Astrocyte (in vitro differentiated cells and primary cell): ENCODE data around the gene TTLL8. TPM values are rescaled to one million over a fixed set of nuclear protein-coding genes. Genes with fewer than 3 reads are reported as not detected.

Experiments
- DNase-seq: peaks from one replicate; pipeline ENCODE4 v3.0.0-alpha.2; 2010; ENCODE audit warnings: low read depth
- FAIRE-seq: peaks from 2 replicates; lab custom pipeline; 2011; peaks lifted over from hg19 to GRCh38; lab: Jason Lieb, UNC
- H2AFZ ChIP-seq: 2 replicates; pipeline ENCODE4 v1.6.0; 2012; ENCODE audit warnings: low read depth, low read length, inconsistent platforms
- H3K27ac ChIP-seq: 2 replicates; pipeline ENCODE4 v1.5.1; 2011; ENCODE audit warnings: low read depth, low read length, inconsistent platforms
- H3K27me3 ChIP-seq: 2 replicates; pipeline ENCODE4 v1.6.0; 2011; ENCODE audit warnings: low read length, inconsistent platforms; ENCODE audit not compliant: insufficient read depth
- H3K36me3 ChIP-seq: 2 replicates; pipeline ENCODE4 v1.5.1; 2011; ENCODE audit warnings: low read length, inconsistent platforms; ENCODE audit not compliant: insufficient read depth
- H3K4me1 ChIP-seq: 2 replicates; pipeline ENCODE4 v1.5.1; 2011; ENCODE audit warnings: low read length, inconsistent platforms; ENCODE audit not compliant: insufficient read depth
- H3K4me2 ChIP-seq: 2 replicates; pipeline ENCODE4 v1.6.0; 2012; ENCODE audit warnings: low read length, inconsistent platforms
- H3K4me3 ChIP-seq: 2 replicates; pipeline ENCODE4 v1.5.1; 2011; ENCODE audit warnings: low read depth, mild to moderate bottlenecking, low read length, inconsistent platforms; ENCODE audit not compliant: insufficient read depth
- H3K79me2 ChIP-seq: 2 replicates; pipeline ENCODE4 v1.6.0; 2012; ENCODE audit warnings: mild to moderate bottlenecking, low read length, inconsistent platforms; ENCODE audit not compliant: insufficient read depth
- H3K9ac ChIP-seq: 2 replicates; pipeline ENCODE4 v1.6.0; 2012; ENCODE audit warnings: mild to moderate bottlenecking, low read length, inconsistent platforms
- H3K9me3 ChIP-seq: 2 replicates; pipeline ENCODE4 v1.5.1; 2012; ENCODE audit warnings: low read depth, mild to moderate bottlenecking, low read length, inconsistent platforms; ENCODE audit not compliant: insufficient read depth
- H4K20me1 ChIP-seq: 2 replicates; pipeline ENCODE4 v1.6.0; 2012; ENCODE audit warnings: low read length, inconsistent platforms; ENCODE audit not compliant: insufficient read depth
- H3K27ac Mint-ChIP-seq: one replicate; pipeline ENCODE4 v1.8.0; 2021; ENCODE audit warnings: mild to moderate bottlenecking, mixed read lengths; ENCODE audit not compliant: unreplicated experiment
- H3K27me3 Mint-ChIP-seq: one replicate; pipeline ENCODE4 v1.8.0; 2021; ENCODE audit warnings: low read depth, mixed read lengths; ENCODE audit not compliant: unreplicated experiment
- H3K36me3 Mint-ChIP-seq: one replicate; pipeline ENCODE4 v1.8.0; 2021; ENCODE audit warnings: low read depth, mixed read lengths; ENCODE audit not compliant: unreplicated experiment
- H3K4me1 Mint-ChIP-seq: one replicate; pipeline ENCODE4 v1.8.0; 2021; ENCODE audit warnings: low read depth, mixed read lengths; ENCODE audit not compliant: unreplicated experiment
- H3K4me3 Mint-ChIP-seq: one replicate; pipeline ENCODE4 v1.8.0; 2021; ENCODE audit warnings: mild to moderate bottlenecking, moderate library complexity, mixed read lengths; ENCODE audit not compliant: unreplicated experiment
- H3K9me3 Mint-ChIP-seq: one replicate; pipeline ENCODE4 v1.8.0; 2021; ENCODE audit warnings: mild to moderate bottlenecking, mixed read lengths; ENCODE audit not compliant: unreplicated experiment
- EZH2 ChIP-seq: IDR thresholded peaks from 2 replicates; pipeline ENCODE4 v1.6.1; 2012; ENCODE audit warnings: mild to moderate bottlenecking, low read length, inconsistent platforms; ENCODE audit not compliant: insufficient read depth
- total RNA-seq: library from RNA; stranded (reverse); gene quantifications from 2 replicates; pipeline ENCODE4 v1.2.1, GENCODE V29; 2021
- TF ChIP-seq, protein P1 (sequence below): IDR thresholded peaks from 2 replicates; pipeline ENCODE4 v1.5.1; 2011; ENCODE audit warnings: low read depth, mild to moderate bottlenecking, inconsistent platforms, low read length, moderate library complexity; ENCODE audit not compliant: insufficient read depth

TTLL8 gene
- total RNA-seq, 1 donor from 2014 or later, result not detected

DNA sequence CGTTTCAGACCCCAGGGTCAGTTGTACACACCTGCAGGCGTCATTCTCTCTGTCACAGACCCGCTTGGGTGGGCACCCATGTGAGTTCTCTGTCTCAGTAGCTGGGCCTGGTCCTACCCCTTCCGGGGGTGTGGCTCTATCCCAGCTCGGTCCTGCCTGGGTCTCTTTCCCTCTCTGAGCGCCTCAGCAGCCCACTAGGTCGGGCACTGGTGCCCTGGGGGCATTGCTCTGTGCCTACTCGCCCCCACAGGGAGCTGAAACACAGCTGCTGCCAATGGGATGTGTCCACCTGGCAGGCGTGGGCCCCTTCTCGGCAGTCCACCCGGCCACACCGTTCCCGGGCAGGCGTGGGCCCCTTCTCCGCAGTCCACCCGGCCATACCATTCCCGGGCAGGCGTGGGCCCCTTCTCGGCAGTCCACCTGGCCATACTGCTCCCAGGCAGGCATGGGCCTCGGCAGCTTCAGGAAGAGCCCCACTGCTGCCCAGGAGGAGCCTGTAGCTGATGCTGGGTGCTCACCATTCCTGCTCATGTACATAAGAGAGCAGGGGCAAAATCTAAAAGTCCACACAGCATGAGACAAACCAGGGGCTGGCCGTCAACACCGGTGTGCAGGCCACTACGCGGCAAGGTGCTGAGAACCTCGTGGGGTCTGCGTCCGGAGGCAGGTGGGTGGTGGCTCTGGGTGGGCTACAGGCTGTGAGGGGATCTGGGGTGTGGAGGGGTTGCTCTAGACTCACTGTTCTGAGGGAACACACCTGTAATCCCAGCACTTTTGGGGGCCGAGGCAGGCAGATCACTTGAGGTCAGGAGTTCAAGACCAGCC lies 14.8 kb upstream of the TTLL8 start:
- no peaks in the 10 kb centered on the region for H3K36me3 Mint-ChIP-seq
- H3K9me3 Mint-ChIP-seq, result no peaks in the 10 kb centered on the region
- no peak for FAIRE-seq
- TF ChIP-seq, protein P1, sequence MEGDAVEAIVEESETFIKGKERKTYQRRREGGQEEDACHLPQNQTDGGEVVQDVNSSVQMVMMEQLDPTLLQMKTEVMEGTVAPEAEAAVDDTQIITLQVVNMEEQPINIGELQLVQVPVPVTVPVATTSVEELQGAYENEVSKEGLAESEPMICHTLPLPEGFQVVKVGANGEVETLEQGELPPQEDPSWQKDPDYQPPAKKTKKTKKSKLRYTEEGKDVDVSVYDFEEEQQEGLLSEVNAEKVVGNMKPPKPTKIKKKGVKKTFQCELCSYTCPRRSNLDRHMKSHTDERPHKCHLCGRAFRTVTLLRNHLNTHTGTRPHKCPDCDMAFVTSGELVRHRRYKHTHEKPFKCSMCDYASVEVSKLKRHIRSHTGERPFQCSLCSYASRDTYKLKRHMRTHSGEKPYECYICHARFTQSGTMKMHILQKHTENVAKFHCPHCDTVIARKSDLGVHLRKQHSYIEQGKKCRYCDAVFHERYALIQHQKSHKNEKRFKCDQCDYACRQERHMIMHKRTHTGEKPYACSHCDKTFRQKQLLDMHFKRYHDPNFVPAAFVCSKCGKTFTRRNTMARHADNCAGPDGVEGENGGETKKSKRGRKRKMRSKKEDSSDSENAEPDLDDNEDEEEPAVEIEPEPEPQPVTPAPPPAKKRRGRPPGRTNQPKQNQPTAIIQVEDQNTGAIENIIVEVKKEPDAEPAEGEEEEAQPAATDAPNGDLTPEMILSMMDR, result no peak
- TF ChIP-seq EZH2, result no peak
- Histone ChIP-seq H3K27ac (no peak overlapping the region), H4K20me1 (no peaks in the 10 kb centered on the region), H3K36me3 (no peaks in the 10 kb centered on the region), H2AFZ (no peak overlapping the region), H3K79me2 (no peaks in the 10 kb centered on the region), H3K4me3 (no peak overlapping the region), H3K9ac (no peak overlapping the region), H3K4me2 (no peak overlapping the region), H3K27me3 (peaks cover 4% of the 10 kb centered on the region), H3K9me3 (no peaks in the 10 kb centered on the region), H3K4me1 (no peaks in the 10 kb centered on the region)
- H3K27ac Mint-ChIP-seq, result no peak overlapping the region
- no peak overlapping the region for H3K4me3 Mint-ChIP-seq
- H3K27me3 Mint-ChIP-seq, result peaks cover 6% of the 10 kb centered on the region
- DNase-seq, result no peak
- H3K4me1 Mint-ChIP-seq, result no peaks in the 10 kb centered on the region

DNA sequence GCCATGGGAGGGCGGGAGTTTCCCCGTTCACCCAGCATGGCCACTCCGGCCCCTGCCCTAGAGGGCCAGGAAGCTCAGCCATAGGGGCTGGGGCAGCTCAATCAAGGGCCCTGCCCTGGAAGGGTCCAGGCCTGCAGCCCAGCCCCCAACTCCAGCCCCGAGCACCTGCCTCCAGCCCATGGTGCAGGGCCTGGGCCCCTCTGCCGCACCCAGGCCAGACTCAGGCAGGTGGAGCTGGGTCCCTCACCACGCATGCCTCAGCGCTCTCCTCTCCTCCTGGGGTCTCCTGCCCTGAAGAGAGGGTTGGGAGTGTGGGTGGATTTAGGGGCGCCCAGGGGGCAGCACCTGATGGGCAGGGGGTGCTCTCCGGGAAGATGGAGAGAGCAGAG lies 14.1 kb upstream of the TTLL8 start:
- peaks cover 4% of the 10 kb centered on the region for H3K27me3 ChIP-seq
- H2AFZ ChIP-seq, result no peak overlapping the region
- Mint-ChIP-seq H3K36me3 (no peaks in the 10 kb centered on the region), H3K27ac (no peak overlapping the region), H3K4me3 (no peak overlapping the region), H3K4me1 (no peaks in the 10 kb centered on the region), H3K27me3 (peaks cover 6% of the 10 kb centered on the region), H3K9me3 (no peaks in the 10 kb centered on the region)
- no peaks in the 10 kb centered on the region for H3K9me3 ChIP-seq
- DNase-seq, result no peak
- H3K79me2 ChIP-seq, result no peaks in the 10 kb centered on the region
- H3K4me2 ChIP-seq, result no peak overlapping the region
- no peaks in the 10 kb centered on the region for H4K20me1 ChIP-seq
- H3K36me3 ChIP-seq, result no peaks in the 10 kb centered on the region
- H3K9ac ChIP-seq, result no peak overlapping the region
- H3K27ac ChIP-seq, result no peak overlapping the region
- no peak for TF ChIP-seq EZH2
- TF ChIP-seq, protein P1, result no peak
- H3K4me1 ChIP-seq, result no peaks in the 10 kb centered on the region
- H3K4me3 ChIP-seq, result no peak overlapping the region
- no peak for FAIRE-seq
